HL-60 (cell line): Measurements from ENCODE around the gene CNTNAP2.

Experiments
- GABPA ChIP-seq: IDR thresholded peaks from 2 replicates; pipeline ENCODE4 v1.6.1; 2012; ENCODE audit warnings: low read depth
- POLR2AphosphoS5 ChIP-seq: IDR thresholded peaks from 2 replicates; pipeline ENCODE4 v1.6.1; 2012; ENCODE audit warnings: low read depth
- SPI1 ChIP-seq: IDR thresholded peaks from 2 replicates; pipeline ENCODE4 v1.6.1; 2012; ENCODE audit warnings: low read depth, mild to moderate bottlenecking, borderline replicate concordance
- TF ChIP-seq, protein P1 (sequence below): IDR thresholded peaks from one replicate; pipeline ENCODE4 v1.5.1; 2011; ENCODE audit warnings: low read length, control low read depth, inconsistent platforms; ENCODE audit not compliant: insufficient read depth

DNA sequence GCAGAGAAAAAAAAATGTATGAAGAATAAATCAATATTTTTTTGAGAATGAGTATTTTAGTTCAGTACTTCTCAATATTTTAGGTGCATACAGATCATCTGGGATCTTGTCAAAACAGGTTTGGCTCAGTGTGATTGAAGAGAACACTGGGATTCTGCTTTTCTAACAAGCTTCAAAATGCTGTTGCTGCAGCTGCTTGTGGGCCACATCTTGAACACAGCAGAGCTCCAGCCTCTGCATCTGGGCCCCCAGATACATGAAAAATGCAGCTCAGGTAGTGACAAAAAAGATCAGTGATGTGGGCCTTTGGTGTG lies 1296.9 kb downstream of the CNTNAP2 start:
- TF ChIP-seq, protein P1, sequence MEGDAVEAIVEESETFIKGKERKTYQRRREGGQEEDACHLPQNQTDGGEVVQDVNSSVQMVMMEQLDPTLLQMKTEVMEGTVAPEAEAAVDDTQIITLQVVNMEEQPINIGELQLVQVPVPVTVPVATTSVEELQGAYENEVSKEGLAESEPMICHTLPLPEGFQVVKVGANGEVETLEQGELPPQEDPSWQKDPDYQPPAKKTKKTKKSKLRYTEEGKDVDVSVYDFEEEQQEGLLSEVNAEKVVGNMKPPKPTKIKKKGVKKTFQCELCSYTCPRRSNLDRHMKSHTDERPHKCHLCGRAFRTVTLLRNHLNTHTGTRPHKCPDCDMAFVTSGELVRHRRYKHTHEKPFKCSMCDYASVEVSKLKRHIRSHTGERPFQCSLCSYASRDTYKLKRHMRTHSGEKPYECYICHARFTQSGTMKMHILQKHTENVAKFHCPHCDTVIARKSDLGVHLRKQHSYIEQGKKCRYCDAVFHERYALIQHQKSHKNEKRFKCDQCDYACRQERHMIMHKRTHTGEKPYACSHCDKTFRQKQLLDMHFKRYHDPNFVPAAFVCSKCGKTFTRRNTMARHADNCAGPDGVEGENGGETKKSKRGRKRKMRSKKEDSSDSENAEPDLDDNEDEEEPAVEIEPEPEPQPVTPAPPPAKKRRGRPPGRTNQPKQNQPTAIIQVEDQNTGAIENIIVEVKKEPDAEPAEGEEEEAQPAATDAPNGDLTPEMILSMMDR: no peak
- TF ChIP-seq POLR2AphosphoS5 (no peak), SPI1 (no peak), GABPA (no peak)
